ENCODE results near the gene GRIN3A.

GRIN3A gene

DNA sequence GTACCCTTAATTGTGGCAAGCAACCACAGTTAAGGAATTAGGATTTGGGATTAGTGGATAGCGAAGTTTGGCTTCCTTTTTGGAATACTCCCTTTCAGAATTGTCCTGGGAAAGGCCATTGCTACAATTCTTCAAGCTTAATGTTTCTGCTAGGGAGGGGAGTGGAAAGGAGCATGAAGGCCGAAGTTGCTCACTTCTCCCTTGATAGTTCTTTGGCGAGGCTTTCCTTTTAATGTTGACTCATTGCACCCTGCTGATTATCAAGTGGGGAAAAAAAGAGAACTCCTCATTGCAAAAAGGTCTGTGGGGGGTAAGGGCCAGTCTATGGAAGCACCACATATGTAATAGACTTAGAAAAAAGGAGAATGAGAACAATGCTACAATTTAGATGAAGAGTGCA lies 30.7 kb downstream of the GRIN3A start:
- CTCF ChIA-PET = interaction anchor here (1.1 kb wide), 1 partner anchor 39 kb away, joined by 3 read pairs; no protein-coding TSS in a partner anchor
- no peak for DNase-seq (ENCODE audit: extremely low spot score)
- no peak for TF ChIP-seq CTCF (IDR thresholded peaks at IDR 0.05; ENCODE audit: control extremely low read depth, extremely low read depth, low read depth, missing control alignments)
- POLR2A ChIA-PET = no interaction called here

GRCh38 chr9:101706997-101707396 lies 31.4 kb downstream of the GRIN3A start:
- no peak for DNase-seq (ENCODE audit: extremely low spot score)
- POLR2A ChIA-PET = no interaction called here
- CTCF ChIA-PET = interaction anchor here (1.1 kb wide), 1 partner anchor 38 kb away, joined by 3 read pairs; no protein-coding TSS in a partner anchor
- no peak for TF ChIP-seq CTCF (IDR thresholded peaks at IDR 0.05; ENCODE audit: control extremely low read depth, extremely low read depth, low read depth, missing control alignments)

GRCh38 chr9:101706261-101706798 lies 32.1 kb downstream of the GRIN3A start:
- DNase-seq (ENCODE audit: extremely low spot score) = no peak
- TF ChIP-seq CTCF (IDR thresholded peaks at IDR 0.05; ENCODE audit: control extremely low read depth, extremely low read depth, low read depth, missing control alignments) = no peak
- POLR2A ChIA-PET = no interaction called here
- CTCF ChIA-PET = interaction anchor here (1.2 to 1.3 kb wide), 2 partner anchors 13 to 22 kb away, joined by 3 to 4 read pairs; no protein-coding TSS in a partner anchor

DNA sequence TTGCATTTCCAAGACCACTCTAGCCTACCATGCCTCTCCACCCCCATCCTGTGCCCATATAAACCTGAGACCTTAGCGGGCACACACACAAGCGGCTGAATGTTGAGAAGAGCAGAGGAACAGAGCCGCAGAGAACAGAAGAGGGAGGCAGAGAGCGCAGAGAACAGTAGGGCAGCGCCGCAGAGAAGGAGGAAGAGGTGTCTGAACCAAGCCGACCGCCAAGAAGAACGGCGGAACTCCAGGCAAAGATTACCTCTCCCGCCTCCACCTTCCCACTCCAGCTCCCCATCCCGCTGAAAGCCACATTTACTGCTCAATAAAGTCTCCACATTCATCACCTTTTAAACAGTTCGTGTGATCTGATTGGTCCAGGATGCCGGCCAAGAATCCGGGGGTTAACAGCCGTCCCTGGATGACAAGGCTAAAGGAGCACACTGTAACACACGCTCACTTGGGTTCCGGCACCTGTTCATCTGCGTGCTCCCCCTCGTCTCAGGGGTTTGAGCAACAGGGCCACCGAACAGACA lies 33.2 kb downstream of the GRIN3A start:
- DNase-seq (ENCODE audit: extremely low spot score) = no peak
- POLR2A ChIA-PET = no interaction called here
- CTCF ChIA-PET = interaction anchor here (1.3 kb wide), 1 partner anchor 14 kb away, joined by 4 read pairs; no protein-coding TSS in a partner anchor

GRCh38 chr9:101702257-101702656 lies 36.2 kb downstream of the GRIN3A start:
- CTCF ChIA-PET = interaction anchor here (3.2 kb wide), 1 partner anchor 9 kb away, joined by 14 read pairs; no protein-coding TSS in a partner anchor
- no peak for TF ChIP-seq CTCF (IDR thresholded peaks at IDR 0.05; ENCODE audit: control extremely low read depth, extremely low read depth, low read depth, missing control alignments)
- POLR2A ChIA-PET = no interaction called here
- no peak for DNase-seq (ENCODE audit: extremely low spot score)

More for the DNA sequence above, 33.2 kb downstream of the GRIN3A start:
- TF ChIP-seq CTCF (IDR thresholded peaks at IDR 0.05; ENCODE audit: control extremely low read depth, extremely low read depth, low read depth, missing control alignments) = no peak

DNA sequence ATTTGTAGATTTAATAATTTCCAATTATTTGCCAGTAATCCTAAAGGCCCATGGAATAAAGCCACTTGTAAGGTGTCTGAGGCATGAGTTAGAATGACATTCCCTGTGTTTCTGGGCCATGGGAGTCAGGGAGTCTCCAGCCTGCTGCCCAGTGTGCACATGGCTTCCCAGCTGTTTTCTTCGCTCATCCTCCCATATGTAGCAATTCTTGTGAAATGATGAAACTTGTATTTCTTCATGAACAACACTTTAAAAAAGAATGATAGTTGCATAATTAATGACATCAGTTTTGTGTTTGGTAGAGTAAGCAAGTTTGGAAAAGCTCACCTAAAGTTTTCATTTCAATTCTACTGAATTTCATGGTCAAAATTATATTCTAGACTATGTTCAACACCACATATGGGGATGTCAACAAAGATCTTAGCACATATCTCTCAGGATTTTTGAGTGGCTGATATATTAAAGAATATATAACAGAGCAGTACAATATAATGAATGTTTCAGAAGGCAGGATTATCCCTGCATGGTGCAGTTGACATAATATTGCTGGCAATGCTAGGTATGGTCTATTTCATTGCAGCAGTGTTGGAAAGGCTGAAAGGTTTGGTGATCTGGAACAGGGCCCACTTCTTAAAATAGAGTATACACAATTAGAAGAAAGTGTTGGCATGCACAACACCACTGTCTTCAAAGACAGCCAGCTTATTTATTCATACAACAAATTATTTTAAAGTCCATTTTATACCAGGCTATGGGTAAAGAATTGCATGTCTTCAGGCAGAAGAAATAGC lies 44.7 kb downstream of the GRIN3A start:
- CTCF ChIA-PET = interaction anchor here (0.9 to 1.6 kb wide), 6 partner anchors 18 to 62 kb away, joined by 3 read pairs; no protein-coding TSS in a partner anchor
- no peak for TF ChIP-seq CTCF (IDR thresholded peaks at IDR 0.05; ENCODE audit: control extremely low read depth, extremely low read depth, low read depth, missing control alignments)
- POLR2A ChIA-PET = no interaction called here
- DNase-seq (ENCODE audit: extremely low spot score) = no peak

All from GM10248 (cell line).